Measurements from ENCODE around the gene TIAM1. TPM values are rescaled to one million over a fixed set of nuclear protein-coding genes. Genes with fewer than 3 reads are reported as not detected.

The TIAM1 gene
- total RNA-seq, 2 experiments from 2014 or later = 55.7 to 59.1 TPM

DNA sequence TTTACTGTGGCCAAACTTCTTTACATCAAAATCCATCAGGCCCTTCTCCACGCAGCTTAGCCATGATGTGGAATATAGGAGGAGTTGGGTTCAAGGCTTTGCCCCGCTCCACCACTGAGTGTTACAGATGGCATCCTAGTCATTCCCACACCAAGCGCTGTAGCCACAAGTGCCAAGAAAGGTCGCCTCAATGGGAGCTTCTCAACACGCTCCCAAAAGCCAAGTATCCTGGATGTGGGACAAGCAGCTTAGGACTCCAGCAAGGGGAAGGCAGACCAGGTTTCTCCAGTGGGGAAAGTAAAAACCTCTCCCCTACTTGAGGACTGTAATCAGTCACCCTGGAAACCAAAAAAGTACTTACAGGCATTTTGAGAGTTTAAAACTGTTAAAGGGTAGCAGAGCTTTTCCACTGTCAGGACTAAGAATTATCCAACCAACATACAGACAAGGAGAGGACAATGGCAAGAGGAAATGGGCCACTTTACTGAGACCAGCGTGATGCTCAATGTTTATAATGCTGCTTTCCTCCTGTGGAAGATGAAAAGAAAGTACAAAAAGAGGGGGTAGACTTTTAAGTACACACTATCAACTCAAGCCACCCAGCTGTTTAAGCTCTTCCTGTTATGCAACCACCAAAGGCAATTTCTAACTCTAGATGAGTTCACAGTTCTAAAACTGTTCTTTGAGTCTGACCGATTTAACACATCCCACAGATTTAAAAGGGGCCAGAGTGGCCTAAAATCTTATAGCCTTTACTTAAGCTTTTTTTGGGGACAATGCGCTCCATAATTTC, 185.1 kb downstream of the TIAM1 start:
- DNase-seq = peak; percentile 37
- Mint-ChIP-seq H3K4me1 (peaks cover 56% of the 10 kb centered on the region), H3K27ac (peak overlapping the region; percentile 81), H3K27me3 (no peaks in the 10 kb centered on the region), H3K4me3 (peak overlapping the region; percentile 55), H3K9me3 (peaks cover 15% of the 10 kb centered on the region), H3K36me3 (ENCODE audit: low read depth) (peaks cover 59% of the 10 kb centered on the region)
- POLR2A ChIA-PET = no interaction called here
- CTCF ChIA-PET = interaction anchor here (1.2 to 5.6 kb wide), 4 partner anchors 8 to 400 kb away, joined by 3 to 29 read pairs (median 10); no protein-coding TSS in a partner anchor

DNA sequence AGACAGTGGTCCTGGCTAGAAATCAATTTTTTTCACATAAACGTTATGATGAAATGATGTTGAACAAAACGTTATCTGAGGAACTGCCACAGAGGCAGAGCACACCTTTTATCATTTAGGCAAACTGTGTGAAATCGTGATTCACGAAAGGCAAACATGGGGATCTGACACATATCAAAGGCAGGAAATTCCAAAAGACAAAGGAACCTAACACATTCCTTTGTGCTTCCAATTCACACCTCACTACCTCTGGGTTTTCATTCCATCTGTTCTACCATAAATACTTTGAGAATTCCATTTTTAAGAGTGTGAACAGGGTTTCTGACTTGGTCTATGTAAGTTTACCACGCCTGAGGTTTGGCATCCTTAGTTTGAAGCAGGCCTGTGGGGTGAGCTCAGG, 186.3 kb downstream of the TIAM1 start:
- H3K27ac Mint-ChIP-seq = no peak overlapping the region
- no peak overlapping the region for H3K4me3 Mint-ChIP-seq
- ChIA-PET CTCF (interaction anchor here (0.6 to 5.6 kb wide), 3 partner anchors 11 to 414 kb away, joined by 4 to 29 read pairs (median 4); no protein-coding TSS in a partner anchor), POLR2A (no interaction called here)
- H3K27me3 Mint-ChIP-seq = no peaks in the 10 kb centered on the region
- peaks cover 51% of the 10 kb centered on the region for H3K4me1 Mint-ChIP-seq
- DNase-seq = no peak
- peaks cover 63% of the 10 kb centered on the region for H3K36me3 Mint-ChIP-seq (ENCODE audit: low read depth)
- peaks cover 15% of the 10 kb centered on the region for H3K9me3 Mint-ChIP-seq

DNA sequence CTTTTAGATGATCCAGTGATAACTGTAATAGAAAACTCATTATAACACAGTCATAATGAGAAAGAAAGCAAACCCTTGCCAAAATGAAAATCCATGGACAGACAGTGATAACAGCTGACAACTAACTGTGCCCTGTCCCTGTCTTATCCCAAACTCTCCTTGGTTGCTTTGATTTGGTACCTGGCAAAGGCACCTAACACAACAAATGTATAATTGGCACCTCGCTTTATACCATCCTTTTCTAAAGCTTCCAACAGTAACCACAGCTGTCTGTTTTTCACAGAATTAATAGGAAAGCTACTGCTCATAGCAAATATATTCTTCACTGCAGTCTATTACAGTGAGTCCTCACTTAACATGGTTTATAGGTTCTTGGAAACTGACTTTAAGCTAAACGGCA, 187.4 kb downstream of the TIAM1 start:
- Mint-ChIP-seq H3K27me3 (no peaks in the 10 kb centered on the region), H3K36me3 (ENCODE audit: low read depth) (peaks cover 65% of the 10 kb centered on the region), H3K4me3 (no peak overlapping the region), H3K9me3 (peaks cover 15% of the 10 kb centered on the region), H3K4me1 (peaks cover 47% of the 10 kb centered on the region), H3K27ac (no peak overlapping the region)
- POLR2A ChIA-PET = no interaction called here
- no peak for DNase-seq
- CTCF ChIA-PET = interaction anchor here (1.2 to 5.6 kb wide), 4 partner anchors 10 to 38 kb away, joined by 3 to 29 read pairs (median 5); no protein-coding TSS in a partner anchor

DNA sequence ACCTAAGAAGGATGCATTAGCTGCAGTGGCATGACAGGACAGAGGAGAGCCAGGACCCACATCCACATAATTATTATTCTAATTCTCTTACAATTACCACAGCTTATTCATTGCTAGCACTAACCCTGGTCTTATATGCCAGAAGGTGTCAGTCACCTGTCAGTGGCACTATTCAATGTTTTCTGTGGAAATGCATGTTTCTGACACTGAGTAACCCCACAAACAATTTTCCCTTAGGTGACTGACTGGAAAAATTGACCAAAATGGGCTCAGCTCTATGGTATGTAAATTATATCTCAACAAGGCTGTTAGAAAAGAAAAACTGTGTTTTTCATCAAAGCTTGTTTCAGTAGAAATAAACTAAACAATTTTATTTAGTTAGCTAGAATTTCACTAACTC, 187.9 kb downstream of the TIAM1 start:
- Mint-ChIP-seq H3K27me3 (no peaks in the 10 kb centered on the region), H3K4me1 (peaks cover 45% of the 10 kb centered on the region), H3K36me3 (ENCODE audit: low read depth) (peaks cover 70% of the 10 kb centered on the region), H3K27ac (no peak overlapping the region), H3K4me3 (no peak overlapping the region), H3K9me3 (peaks cover 15% of the 10 kb centered on the region)
- ChIA-PET CTCF (interaction anchor here (1.2 to 5.6 kb wide), 5 partner anchors 9 to 51 kb away, joined by 3 to 29 read pairs (median 4); no protein-coding TSS in a partner anchor), POLR2A (no interaction called here)
- no peak for DNase-seq

DNA sequence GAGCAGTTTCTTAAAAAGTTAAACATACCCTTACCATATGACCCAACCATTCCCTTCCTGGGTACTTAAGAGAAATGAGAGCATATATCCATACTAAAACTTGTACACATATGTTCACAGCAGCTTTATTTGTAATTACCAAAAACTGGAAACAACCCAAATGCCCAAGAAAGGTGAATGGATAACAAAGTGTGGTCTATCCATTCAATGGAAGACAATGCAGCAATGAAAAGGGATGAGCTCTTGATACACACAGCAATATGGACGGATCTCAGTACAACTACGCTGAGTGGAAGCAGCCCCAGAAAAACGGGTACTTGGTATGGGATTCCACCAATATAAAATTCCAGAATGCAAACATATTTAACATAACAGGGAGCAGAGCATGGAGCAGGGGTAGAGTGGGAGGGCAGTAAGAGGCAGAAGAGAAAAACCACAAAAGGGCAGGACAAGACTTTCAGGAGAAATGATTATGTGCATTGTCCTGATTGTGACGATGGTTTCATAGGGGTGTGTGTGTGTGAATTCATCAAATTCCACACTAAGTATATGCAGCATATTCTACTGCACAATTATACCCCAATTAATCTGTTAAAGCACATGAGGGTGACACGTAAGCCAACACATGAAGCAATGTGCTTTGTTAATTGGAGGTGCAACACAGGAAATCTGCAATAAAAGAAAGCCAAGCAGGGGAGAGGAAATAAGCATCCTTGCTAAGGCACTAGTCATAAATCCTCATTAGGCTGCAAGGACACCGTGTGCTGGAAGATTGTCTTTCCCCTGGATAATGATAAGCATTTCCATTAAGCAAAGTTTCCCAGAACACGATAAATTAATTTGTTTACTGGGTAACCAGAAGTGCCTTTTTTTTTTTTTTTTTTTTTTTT, 192.7 kb downstream of the TIAM1 start:
- Mint-ChIP-seq H3K36me3 (ENCODE audit: low read depth) (peaks cover 76% of the 10 kb centered on the region), H3K4me1 (peaks cover 32% of the 10 kb centered on the region), H3K4me3 (no peak overlapping the region), H3K27me3 (no peaks in the 10 kb centered on the region), H3K9me3 (peaks cover 10% of the 10 kb centered on the region), H3K27ac (no peak overlapping the region)
- POLR2A ChIA-PET = no interaction called here
- CTCF ChIA-PET = interaction anchor here (4.1 kb wide), 1 partner anchor 9 kb away, joined by 16 read pairs; no protein-coding TSS in a partner anchor
- DNase-seq = no peak

DNA sequence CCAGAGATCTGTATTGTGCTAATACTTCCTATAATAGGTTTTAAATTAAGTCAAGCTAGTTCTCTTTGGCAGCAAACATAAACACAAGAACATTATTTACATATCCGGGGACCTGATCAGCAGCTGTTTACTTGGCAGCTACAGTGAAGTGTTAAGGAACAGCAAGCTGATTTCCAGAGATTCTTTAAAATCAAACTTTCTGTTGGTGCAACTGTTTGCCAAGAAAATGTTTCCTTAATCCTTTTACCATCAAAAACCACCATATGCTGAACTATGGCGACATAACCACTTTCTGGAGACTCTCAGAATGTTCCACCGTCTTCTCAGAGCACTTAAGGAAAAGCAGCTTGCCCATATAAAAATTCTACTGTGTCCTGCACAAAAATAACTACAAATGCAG, 198.8 kb downstream of the TIAM1 start:
- H3K36me3 Mint-ChIP-seq (ENCODE audit: low read depth) = peaks cover 45% of the 10 kb centered on the region
- no peak overlapping the region for H3K4me3 Mint-ChIP-seq
- DNase-seq = no peak
- no peak overlapping the region for H3K27ac Mint-ChIP-seq
- peaks cover 22% of the 10 kb centered on the region for H3K4me1 Mint-ChIP-seq
- no peaks in the 10 kb centered on the region for H3K27me3 Mint-ChIP-seq
- ChIA-PET POLR2A (no interaction called here), CTCF (interaction anchor here (2.8 kb wide), 1 partner anchor 9 kb away, joined by 10 read pairs; no protein-coding TSS in a partner anchor)
- peaks cover 6% of the 10 kb centered on the region for H3K9me3 Mint-ChIP-seq

DNA sequence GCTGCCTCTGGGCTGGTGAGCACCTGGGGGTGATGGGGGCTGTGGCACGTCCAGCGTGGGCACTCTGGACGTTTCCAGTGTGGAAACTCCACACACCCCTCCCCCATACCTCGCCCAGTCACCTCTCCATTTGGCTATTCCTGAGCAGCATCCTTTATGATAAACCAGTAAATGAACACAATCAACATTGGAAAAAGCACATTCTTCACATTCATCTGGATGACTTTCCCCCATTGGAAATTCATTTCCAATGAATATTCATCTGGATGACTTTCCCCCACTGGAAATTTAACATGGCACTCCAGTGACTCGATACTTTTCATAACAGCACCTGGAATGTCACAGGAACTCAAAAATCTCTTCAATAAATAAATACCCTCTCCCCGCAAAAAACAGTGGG, 201.0 kb downstream of the TIAM1 start:
- ChIA-PET CTCF (interaction anchor here (0.6 to 1.6 kb wide), 2 partner anchors 22 to 44 kb away, joined by 4 to 5 read pairs; no protein-coding TSS in a partner anchor), POLR2A (no interaction called here)
- Mint-ChIP-seq H3K9me3 (peaks cover 1% of the 10 kb centered on the region), H3K4me3 (no peak overlapping the region), H3K27me3 (no peaks in the 10 kb centered on the region), H3K4me1 (peaks cover 20% of the 10 kb centered on the region), H3K36me3 (ENCODE audit: low read depth) (peaks cover 46% of the 10 kb centered on the region), H3K27ac (no peak overlapping the region)
- no peak for DNase-seq

DNA sequence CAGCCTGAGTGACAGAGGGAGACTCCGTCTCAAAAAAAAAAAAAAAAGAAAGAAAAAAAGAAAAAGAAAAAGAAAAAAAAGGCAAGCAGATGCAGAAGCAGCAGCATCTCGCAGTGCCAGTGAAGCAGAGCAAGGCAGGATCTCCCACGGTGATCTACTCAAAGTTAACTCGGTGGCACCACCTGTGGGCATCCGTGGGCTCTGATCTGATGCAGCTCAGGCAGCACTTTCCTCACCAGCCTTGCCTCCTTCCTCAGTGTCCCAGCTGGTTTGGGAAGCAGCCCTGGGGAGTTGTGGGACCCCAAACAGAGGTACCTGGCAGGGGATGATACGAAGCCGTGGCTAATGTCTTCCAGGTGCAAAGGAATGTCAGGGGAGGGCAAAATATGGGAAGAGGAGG, 201.5 kb downstream of the TIAM1 start:
- H3K9me3 Mint-ChIP-seq = no peaks in the 10 kb centered on the region
- peaks cover 48% of the 10 kb centered on the region for H3K36me3 Mint-ChIP-seq (ENCODE audit: low read depth)
- peaks cover 23% of the 10 kb centered on the region for H3K4me1 Mint-ChIP-seq
- ChIA-PET CTCF (interaction anchor here (0.6 to 1.6 kb wide), 2 partner anchors 22 to 43 kb away, joined by 4 to 5 read pairs; no protein-coding TSS in a partner anchor), POLR2A (no interaction called here)
- no peak overlapping the region for H3K4me3 Mint-ChIP-seq
- H3K27me3 Mint-ChIP-seq = no peaks in the 10 kb centered on the region
- no peak overlapping the region for H3K27ac Mint-ChIP-seq
- DNase-seq = peak; percentile 63

DNA sequence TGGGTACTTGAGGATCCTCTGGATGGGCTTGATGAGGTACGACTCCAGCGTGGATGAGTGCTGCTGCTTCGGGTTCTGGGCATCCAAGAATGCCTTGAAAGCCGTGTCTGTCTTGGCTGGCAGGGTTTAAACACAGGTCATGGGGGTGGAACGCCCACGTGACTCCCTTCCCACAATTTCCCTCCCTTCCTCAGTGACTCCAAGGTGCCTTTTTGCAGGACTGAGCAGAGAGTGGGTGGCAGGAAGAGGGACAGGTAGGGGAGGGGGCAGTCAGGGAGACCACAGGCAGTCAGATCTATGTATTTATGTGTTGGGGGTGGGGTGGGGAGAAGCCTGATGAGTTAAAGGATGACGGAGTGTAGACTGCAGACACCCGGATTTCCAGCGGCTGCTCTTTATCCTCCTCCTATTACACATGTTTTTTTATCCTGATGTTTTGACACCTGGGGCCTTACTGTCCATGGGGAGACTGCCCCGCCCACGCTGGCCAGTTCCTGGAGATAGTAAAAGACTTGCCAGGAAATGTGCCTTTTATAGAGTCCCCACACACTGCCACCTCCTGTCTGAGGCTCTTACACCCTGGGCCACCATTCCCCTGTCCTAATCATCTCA, 202.6 kb downstream of the TIAM1 start:
- POLR2A ChIA-PET = no interaction called here
- no peak overlapping the region for H3K4me3 Mint-ChIP-seq

DNA sequence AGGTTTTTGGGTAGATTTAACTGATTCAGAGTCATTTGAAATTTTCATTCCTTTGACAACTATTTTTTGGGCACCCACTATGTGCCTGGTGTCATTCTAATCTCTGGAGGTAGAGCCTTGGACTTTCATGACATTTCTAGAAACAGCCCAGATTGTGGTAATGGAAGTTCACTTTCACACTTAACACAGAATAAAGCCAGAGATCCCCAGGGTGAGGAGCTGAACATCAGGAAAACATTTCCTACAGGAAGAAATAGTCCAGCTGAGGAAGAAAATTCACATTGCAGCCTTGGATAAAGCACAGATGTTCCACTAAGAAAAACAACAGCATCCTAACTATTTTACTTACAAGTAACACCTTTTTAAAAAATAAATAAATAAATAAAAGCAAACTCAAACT, 203.4 kb downstream of the TIAM1 start:
- ChIA-PET POLR2A (no interaction called here), CTCF (interaction anchor here (0.5 kb wide), 1 partner anchor 61 kb away, joined by 3 read pairs; no protein-coding TSS in a partner anchor)
- Mint-ChIP-seq H3K4me1 (peaks cover 21% of the 10 kb centered on the region), H3K27me3 (no peaks in the 10 kb centered on the region), H3K4me3 (no peak overlapping the region), H3K36me3 (ENCODE audit: low read depth) (peaks cover 52% of the 10 kb centered on the region), H3K9me3 (no peaks in the 10 kb centered on the region), H3K27ac (no peak overlapping the region)
- DNase-seq = no peak

More for the DNA sequence above, 202.6 kb downstream of the TIAM1 start:
- Mint-ChIP-seq H3K27ac (no peak overlapping the region), H3K9me3 (no peaks in the 10 kb centered on the region), H3K4me1 (peaks cover 20% of the 10 kb centered on the region), H3K36me3 (ENCODE audit: low read depth) (peaks cover 51% of the 10 kb centered on the region), H3K27me3 (no peaks in the 10 kb centered on the region)
- DNase-seq = no peak
- CTCF ChIA-PET = interaction anchor here (0.5 to 1.6 kb wide), 2 partner anchors 42 to 62 kb away, joined by 3 to 4 read pairs; no protein-coding TSS in a partner anchor

DNA sequence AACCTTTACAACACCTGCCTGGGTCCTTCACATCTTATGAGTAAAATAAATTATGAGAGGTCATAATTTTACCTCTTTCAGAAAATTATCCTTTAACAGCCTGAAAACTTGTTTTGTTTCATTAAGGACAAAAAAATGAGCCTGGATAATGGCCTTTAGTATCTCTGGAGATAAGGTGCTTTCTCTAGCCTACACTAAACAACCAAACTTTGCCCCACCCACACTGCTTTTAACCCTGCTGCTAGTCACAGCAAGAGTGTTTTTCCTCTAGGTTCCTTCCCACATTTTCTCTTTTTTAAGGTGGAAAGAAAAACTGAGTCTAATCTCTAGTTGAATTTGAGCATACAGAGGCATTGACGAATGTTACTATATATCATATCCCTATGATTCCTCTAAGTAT, 204.0 kb downstream of the TIAM1 start:
- DNase-seq = no peak
- Mint-ChIP-seq H3K27me3 (no peaks in the 10 kb centered on the region), H3K4me3 (no peak overlapping the region), H3K27ac (no peak overlapping the region), H3K4me1 (peaks cover 24% of the 10 kb centered on the region), H3K9me3 (no peaks in the 10 kb centered on the region), H3K36me3 (ENCODE audit: low read depth) (peaks cover 56% of the 10 kb centered on the region)
- CTCF ChIA-PET = no interaction called here
- POLR2A ChIA-PET = no interaction called here

DNA sequence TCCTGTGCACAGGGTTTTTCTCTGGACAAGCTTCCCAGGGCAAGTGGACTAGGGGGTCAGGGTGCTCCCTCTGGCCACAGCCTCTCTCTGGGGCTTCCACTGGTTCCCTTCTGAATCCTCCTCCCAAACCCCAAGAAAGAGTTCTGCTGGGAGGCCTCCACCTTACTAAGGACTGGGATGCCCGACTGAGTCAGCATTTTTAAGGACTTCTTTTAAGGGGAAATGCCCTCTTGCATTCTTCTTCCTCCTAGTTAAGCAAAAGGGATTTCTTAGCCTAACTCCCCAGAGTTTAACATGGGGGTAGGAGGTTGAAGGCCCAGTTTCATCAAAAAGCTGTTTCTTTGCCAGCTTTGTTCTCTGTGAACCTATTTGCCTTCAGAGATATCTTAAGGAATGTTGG, 206.1 kb downstream of the TIAM1 start:
- Mint-ChIP-seq H3K4me3 (no peak overlapping the region), H3K36me3 (ENCODE audit: low read depth) (peaks cover 72% of the 10 kb centered on the region), H3K4me1 (peaks cover 45% of the 10 kb centered on the region), H3K27me3 (no peaks in the 10 kb centered on the region), H3K9me3 (no peaks in the 10 kb centered on the region), H3K27ac (no peak overlapping the region)
- POLR2A ChIA-PET = no interaction called here
- CTCF ChIA-PET = no interaction called here
- no peak for DNase-seq
